ENCODE results near the gene ATP7B.

ATP7B gene

DNA sequence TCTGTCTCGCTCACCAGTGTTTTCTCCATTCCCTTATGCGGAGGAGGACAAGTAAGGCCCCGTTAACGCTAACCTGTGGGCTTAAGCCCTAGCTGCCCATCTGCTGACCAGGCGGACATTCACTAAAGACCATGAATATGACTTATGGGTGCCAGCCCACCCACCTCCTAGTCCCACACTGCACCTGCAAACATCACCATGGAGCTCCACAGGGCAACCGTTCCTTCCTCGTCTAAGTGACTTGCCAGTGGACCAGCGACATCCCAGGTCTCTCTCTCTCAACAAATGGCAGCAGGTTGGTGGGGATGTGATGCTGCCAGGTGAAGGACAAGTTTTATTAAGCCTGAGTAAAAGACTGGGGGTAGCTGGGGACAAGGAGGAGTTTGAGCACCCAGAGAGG, 94.3 kb downstream of the ATP7B start:
- no peak for DNase-seq (ENCODE audit: low read depth)
- TF ChIP-seq, protein P1, sequence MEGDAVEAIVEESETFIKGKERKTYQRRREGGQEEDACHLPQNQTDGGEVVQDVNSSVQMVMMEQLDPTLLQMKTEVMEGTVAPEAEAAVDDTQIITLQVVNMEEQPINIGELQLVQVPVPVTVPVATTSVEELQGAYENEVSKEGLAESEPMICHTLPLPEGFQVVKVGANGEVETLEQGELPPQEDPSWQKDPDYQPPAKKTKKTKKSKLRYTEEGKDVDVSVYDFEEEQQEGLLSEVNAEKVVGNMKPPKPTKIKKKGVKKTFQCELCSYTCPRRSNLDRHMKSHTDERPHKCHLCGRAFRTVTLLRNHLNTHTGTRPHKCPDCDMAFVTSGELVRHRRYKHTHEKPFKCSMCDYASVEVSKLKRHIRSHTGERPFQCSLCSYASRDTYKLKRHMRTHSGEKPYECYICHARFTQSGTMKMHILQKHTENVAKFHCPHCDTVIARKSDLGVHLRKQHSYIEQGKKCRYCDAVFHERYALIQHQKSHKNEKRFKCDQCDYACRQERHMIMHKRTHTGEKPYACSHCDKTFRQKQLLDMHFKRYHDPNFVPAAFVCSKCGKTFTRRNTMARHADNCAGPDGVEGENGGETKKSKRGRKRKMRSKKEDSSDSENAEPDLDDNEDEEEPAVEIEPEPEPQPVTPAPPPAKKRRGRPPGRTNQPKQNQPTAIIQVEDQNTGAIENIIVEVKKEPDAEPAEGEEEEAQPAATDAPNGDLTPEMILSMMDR (IDR thresholded peaks at IDR 0.05; ENCODE audit: low read length, missing control alignments), result no peak
- no peak overlapping the region for H3K4me3 ChIP-seq (replicated peaks; ENCODE audit: low read depth, low read length)

DNA sequence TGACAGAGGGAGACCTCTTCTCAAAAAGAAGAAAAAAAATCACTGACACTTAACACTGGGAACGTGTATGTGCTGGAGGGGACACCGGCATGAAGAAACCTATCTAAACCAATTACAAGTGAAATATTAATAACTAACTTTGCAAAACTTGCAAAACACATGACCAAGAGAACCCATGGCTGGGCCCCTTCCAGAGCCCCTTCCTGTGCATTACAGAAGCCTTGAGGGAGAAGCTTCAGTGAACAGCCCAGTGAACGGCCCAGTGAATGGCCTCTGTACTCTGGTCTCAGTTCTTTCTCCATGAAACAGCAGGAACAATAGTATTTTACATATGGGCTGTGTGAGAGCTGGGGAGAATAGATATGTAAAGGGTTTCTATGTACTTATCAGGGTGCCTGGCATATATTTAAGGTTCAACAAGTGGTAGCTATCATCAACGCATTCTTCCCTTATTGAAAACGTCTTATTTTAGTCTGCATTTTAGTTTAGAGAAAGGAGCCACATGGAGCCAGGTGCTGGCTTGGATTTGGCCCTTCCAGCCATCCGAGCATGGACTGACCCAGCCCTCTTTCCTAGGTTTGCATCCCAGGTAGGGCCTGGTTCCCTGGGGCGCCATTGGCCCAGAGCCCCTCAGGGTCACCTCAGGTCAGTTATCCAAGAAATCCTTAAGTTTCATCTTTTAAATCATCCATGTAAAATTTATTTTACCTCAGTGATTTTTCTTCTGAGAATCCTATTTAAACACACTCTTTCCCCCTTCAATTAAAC, 95.0 kb downstream of the ATP7B start:
- DNase-seq (ENCODE audit: low read depth), result no peak
- TF ChIP-seq, protein P1 (IDR thresholded peaks at IDR 0.05; ENCODE audit: low read length, missing control alignments), result no peak

DNA sequence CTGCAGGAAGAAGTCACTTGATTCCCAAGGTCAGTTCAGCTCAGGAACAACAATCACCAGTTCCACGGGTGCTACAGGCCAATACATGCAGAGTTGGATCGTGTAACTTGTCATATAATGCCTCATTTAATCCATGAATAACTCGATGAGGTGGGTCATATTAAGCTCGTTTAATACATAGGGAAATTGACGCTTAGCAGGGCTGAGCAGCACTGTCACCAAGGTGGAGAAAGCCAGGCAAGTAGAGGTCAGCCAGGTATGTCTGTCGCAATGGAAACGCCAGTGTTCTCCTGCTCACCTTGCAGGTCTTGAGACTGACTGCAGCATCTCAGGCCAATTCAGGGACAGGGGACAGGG, 97.1 kb downstream of the ATP7B start:
- DNase-seq (ENCODE audit: low read depth), result no peak
- TF ChIP-seq, protein P1 (IDR thresholded peaks at IDR 0.05; ENCODE audit: low read length, missing control alignments), result no peak
- H3K4me3 ChIP-seq (replicated peaks; ENCODE audit: low read depth, low read length), result no peak overlapping the region

More for the DNA sequence above, 95.0 kb downstream of the ATP7B start:
- no peak overlapping the region for H3K4me3 ChIP-seq (replicated peaks; ENCODE audit: low read depth, low read length)

DNA sequence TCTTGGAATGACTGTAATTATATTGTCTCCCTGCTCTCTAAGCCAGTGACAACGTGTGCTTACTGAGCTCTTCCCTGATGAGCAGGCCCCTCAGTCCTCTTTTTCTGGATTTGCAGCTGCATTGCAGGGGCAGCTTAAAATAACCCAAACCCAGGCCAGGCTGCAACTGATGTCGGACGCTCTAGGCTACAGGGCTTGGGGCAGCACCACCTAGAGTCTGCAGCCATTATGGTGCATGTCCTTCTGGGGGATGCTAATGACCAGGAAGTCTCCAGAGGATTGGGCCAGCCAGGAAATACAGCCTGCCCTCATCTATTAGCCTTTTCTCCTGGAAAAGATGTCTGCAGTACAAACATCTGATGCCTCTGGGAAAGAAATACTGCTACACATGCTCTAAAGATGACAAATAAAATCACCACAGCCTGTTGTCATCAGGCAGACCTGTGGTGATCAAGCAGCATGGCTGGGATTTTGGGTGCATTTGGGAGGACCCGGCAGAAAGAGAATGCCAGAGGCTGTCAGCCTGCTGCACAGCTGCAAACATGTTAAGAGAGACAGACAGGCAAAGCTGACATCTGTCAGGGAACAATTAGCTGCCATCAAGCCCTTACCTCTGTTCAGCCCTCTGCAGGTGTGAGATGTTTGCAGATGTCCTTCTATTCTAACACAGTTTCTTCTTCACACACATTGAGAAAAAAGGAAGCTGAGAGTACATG, 97.7 kb downstream of the ATP7B start:
- H3K4me3 ChIP-seq (replicated peaks; ENCODE audit: low read depth, low read length), result no peak overlapping the region
- TF ChIP-seq, protein P1 (IDR thresholded peaks at IDR 0.05; ENCODE audit: low read length, missing control alignments), result no peak
- no peak for DNase-seq (ENCODE audit: low read depth)

DNA sequence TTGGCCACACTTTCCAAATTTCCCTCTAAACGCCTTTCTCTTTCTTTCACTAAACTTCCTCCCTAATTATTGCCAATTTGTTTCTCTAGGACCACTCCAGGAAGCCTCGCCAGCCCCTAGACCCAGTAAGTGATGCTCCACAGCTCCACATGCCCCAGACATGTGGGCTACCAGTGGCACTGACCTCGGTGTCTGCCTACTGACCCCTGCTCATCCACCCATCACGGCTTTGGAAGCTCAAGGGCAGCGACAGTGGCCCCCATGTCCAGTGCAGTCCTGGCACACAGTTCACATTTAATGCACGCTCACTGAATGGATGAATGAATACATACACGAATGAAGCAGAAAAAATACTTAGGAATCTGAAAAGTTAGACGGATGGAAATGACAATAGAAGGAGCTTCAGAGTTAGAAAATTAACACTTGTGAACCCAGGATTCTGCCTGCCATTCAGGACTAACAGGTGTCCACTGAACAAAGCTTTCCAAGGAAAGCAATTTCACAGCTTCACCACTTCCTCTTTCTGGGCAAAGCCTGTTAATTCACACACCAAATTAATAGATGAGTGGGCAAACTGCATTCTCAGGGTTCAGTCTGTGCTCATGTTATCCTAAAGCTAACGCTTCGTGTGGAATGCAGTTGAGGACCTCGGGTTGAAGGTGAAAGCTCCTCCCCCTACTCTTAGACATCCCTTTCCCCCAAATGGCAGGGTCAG, 98.6 kb downstream of the ATP7B start:
- no peak overlapping the region for H3K4me3 ChIP-seq (replicated peaks; ENCODE audit: low read depth, low read length)
- no peak for DNase-seq (ENCODE audit: low read depth)
- TF ChIP-seq, protein P1 (IDR thresholded peaks at IDR 0.05; ENCODE audit: low read length, missing control alignments), result no peak

DNA sequence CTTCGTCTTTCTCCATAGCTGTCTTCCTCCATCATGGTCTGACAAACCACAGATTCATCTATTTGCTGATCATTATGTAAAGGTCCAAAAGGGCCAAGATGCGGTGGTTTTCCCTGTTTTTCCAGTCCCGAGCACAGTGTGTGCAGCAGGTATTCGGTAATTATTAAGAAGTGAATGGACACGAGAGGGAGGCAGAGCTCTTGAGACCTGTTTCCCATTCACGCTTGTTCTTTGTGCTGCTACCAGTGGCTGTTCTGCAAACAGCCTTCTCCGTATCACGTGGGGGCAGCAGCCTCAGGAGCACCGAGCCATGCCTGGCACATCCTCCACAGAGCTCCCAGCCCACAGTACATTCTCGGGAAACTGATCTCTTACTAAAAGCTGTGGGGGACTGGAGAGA, 99.2 kb downstream of the ATP7B start:
- TF ChIP-seq, protein P1 (IDR thresholded peaks at IDR 0.05; ENCODE audit: low read length, missing control alignments), result no peak

More for the DNA sequence above, 99.2 kb downstream of the ATP7B start:
- DNase-seq (ENCODE audit: low read depth), result no peak
- H3K4me3 ChIP-seq (replicated peaks; ENCODE audit: low read depth, low read length), result no peak overlapping the region
